Testis (tissue), 2 donors: ENCODE data around the gene KCNE2.
"Not testable (repeated sequence)": the region's sequence is repeated elsewhere in the genome, so short reads cannot be mapped to it uniquely, and the experiment has no call there.

Experiments
- CTCF ChIP-seq, 3 experiments: fragments of 450-650 bp in 2 of 3; fragments of 200-600 bp in 1 of 3; sonication (generic) in 1 of 3; IDR thresholded peaks; one replicate each; pipeline ENCODE4 v1.5.1; 2016 to 2019; ENCODE audit warnings: antibody characterized with exemption in 3 of 3, mild to moderate bottlenecking in 2 of 3, moderate library complexity in 1 of 3
- POLR2A ChIP-seq: fragments of 450-650 bp; IDR thresholded peaks from one replicate; pipeline ENCODE4 v1.6.1; 2017; ENCODE audit warnings: antibody characterized with exemption, mild to moderate bottlenecking, moderate library complexity

- not testable (repeated sequence) for TF ChIP-seq CTCF (IDR thresholded peaks at IDR 0.05); POLR2A
Observed at GRCh38 chr21:34417448-34418077, 53.8 kb downstream of the KCNE2 start.
